ENCODE data around the gene RAB24.

DNA sequence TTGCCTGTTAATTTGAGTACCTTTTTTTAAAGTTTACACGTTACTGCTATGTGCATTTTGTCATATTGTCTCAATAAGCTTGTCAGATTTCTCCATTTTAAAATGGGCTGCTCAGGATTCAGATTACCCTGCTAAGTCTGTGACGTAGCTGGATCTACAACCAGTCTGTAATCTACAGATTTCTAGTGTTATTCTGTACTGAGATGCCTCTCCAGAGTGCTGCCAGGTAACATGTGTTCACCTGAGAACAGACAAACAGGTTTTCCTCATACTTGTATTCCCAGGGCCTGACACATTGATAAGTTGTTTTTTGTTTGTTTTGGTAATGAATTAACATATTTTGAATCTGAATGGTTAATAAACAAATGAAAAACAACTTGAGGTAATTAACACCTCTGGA, 15.3 kb downstream of the RAB24 start:
- TF ChIP-seq POLR2A (IDR thresholded peaks at IDR 0.05), result no peak
- TF ChIP-seq, protein P1, sequence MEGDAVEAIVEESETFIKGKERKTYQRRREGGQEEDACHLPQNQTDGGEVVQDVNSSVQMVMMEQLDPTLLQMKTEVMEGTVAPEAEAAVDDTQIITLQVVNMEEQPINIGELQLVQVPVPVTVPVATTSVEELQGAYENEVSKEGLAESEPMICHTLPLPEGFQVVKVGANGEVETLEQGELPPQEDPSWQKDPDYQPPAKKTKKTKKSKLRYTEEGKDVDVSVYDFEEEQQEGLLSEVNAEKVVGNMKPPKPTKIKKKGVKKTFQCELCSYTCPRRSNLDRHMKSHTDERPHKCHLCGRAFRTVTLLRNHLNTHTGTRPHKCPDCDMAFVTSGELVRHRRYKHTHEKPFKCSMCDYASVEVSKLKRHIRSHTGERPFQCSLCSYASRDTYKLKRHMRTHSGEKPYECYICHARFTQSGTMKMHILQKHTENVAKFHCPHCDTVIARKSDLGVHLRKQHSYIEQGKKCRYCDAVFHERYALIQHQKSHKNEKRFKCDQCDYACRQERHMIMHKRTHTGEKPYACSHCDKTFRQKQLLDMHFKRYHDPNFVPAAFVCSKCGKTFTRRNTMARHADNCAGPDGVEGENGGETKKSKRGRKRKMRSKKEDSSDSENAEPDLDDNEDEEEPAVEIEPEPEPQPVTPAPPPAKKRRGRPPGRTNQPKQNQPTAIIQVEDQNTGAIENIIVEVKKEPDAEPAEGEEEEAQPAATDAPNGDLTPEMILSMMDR (IDR thresholded peaks at IDR 0.05), result no peak

All from right lobe of liver (tissue), 4 donors.